OCI-M2 (cell line): ENCODE results near the gene EVI5.
"Not testable (repeated sequence)": the region's sequence is repeated elsewhere in the genome, so short reads cannot be mapped to it uniquely, and the experiment has no call there.

ENCODE experiments used
- DNase-seq: peaks from one replicate; lab custom pipeline; 2025; ENCODE audit not compliant: unreplicated experiment; lab: John Stamatoyannopoulos, UW

The EVI5 gene

DNA sequence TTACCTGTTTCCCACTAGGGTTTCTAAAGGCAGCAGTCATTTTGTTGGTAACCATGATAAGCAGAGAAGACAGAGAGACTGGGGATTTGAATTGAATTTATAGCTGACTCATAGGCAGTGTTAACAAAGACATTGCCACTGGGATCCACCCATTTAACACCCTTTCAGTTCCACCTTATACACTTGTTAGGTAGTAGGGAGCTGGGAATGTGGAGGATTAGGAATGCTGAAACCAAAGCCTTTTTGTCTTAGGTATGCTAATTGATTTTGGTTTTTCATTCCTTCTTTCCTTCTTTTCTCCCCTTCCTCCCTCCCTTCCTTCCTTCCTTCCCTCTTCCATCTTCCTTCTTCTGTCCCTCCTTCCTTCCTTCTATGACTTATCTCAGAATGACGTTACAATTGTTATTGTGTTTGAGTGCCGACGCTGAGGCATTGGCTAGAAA, 7.5 kb upstream of the EVI5 start:
- DNase-seq, result no peak

DNA sequence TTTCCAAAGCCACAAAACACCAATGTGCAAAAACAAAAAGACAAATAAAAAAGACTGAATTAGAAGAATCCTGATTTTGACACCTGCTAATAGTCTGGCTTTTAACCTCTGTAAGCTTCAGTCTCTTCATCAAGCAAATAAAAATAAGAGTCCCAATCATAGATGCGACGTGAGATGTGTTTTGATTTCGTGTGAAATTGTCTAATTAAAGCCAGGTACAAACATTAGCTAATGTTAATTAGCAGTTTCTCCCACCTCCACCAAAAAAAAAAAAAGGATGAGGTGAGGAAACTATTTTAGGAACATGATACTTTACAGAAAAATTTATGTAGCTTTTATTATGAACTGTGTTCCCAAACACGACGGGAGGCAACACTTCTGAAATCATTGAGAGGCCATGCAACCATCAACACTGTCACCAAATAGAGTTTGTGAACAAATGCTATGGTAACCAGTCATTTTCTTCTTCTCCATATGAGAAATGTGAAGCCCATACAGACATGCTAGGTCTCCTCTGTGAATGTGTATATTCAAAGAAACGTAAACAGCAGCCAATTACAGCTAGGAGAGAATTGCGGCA, 6.7 kb upstream of the EVI5 start:
- no peak for DNase-seq

DNA sequence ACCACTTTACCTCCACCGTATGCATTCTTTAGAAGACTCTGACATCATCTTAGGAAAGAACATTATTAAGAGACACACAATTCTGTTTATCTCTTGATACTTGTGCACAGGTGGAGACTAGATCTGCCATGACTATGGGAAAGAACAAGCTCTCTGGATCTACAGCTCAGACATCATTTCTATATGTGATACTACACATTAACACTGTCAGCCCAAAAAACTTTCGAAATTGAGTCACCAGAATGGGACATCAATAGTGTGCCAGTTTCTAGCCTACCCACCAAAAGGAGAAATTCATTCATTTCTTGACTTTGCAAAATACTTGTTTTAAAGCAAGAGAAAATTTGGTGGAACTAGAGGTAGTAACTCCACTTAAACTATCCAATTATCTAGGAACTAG, 6.0 kb upstream of the EVI5 start:
- no peak for DNase-seq

DNA sequence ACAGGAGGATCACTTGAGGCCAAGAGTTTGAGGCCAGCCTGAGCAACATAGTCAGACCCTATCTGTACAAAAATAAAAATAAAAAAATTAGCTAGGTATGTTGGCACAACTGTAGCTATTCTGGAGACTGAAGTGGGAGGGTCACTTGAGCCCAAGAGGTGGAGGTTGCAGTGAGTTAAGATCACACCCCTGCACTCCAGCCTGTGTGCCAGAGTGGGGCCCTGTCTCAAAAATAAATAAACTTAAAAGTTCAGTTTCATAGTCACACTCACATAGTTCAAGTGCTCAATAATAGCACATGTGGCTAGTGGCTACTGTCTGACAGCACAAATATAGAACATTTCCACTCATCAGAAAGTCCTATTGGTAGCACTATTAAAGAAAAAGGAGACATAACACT, 5.2 kb upstream of the EVI5 start:
- DNase-seq, result no peak

- no peak for DNase-seq
Measured at GRCh38 chr1:92786111-92786901, 1.4 kb upstream of the EVI5 start.

DNA sequence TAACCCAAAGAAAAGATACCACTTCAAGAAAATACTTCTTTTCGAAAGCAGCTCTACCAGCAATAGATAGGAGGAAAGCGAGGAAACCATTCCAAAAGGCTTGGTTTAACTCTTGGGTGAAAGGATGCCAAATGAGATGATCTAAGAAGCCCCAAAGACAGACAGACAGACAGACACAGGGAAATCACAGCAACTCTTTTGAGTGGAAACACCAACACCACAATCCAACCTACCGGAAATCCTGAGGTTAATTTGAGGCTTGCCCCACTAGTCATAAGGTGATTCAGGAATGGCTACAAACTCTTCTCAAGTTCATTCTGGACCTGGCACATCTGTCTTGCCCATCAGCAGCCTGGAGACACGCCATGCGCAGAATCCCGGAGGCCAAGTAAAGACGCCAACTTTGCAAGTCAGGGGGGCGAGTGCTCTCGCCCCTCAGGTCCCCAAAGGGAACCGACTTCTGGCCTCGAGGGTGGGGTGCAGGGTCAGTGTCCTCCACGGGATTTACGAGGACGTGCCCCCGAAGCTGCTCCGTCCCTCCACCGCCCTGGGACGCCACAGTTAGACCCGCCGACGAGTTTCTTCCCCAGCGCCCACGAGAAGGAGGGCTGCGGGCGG, 778 bp downstream of the EVI5 start:
- DNase-seq, result no peak

DNA sequence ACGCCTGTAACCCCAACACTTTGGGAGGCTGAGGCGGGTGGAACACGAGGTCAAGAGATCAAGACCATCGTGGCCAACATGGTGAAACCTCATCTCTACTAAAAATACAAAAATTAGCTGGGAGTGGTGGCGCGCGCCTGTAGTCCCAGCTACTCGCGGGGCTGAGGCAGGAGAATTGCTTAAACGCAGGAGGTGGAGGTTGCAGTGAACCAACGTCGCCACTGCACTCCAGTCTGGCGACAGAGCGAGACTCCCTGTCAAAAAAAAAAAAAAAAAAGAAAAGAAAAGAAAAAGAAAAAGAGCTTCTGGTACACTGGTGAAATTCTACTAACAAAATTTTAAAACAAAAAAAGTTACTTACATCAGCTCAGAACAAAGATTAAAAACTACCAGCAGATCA, 1.4 kb downstream of the EVI5 start:
- DNase-seq, result not testable (repeated sequence)

DNA sequence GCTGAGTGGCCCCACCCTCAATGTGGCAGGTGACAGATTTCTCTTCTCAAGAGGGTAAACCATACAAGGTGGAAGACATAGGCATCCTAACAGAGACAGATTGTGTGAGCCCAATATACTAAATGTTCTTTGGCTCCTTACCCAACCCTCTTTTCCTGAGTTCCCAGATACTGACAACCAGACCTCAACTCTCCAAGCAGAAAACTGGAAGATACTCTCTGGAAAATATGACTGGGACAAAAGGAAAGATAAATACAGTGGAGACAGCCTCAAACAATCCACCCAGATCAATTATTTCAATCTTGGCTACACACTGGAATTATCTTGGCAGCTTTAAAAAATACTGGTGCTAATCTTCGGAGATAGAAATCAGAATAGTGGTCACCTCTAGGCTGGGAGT, 6.5 kb downstream of the EVI5 start:
- DNase-seq, result no peak

GRCh38 chr1:92774407-92774806, 10.5 kb downstream of the EVI5 start:
- DNase-seq, result no peak

DNA sequence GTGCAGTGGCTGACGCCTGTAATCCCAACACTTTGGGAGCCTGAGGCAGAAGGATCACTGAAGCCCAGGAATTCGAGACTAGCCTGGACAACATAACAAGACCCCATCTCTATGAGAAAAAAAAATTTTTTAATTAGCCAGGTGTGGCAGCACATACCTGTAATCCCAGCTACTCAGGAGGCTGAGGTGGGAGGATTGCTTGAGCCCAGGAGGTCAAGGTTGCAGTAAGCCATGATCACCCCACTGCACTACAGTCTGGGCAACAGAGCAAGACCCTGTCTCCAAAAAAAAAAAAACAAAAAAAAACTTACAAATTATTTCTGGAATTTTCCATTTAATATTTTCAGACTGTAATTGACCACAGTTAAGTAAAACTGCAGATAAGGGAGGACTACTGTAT, 11.2 kb downstream of the EVI5 start:
- DNase-seq, result not testable (repeated sequence)

- DNase-seq, result no peak
Measured at GRCh38 chr1:92769856-92770255, 15.1 kb downstream of the EVI5 start.

- DNase-seq, result no peak
Measured at GRCh38 chr1:92768915-92769314, 16.0 kb downstream of the EVI5 start.

GRCh38 chr1:92768296-92768695, 16.6 kb downstream of the EVI5 start:
- no peak for DNase-seq

- no peak for DNase-seq
Measured at GRCh38 chr1:92764116-92764515, 20.8 kb downstream of the EVI5 start.

DNA sequence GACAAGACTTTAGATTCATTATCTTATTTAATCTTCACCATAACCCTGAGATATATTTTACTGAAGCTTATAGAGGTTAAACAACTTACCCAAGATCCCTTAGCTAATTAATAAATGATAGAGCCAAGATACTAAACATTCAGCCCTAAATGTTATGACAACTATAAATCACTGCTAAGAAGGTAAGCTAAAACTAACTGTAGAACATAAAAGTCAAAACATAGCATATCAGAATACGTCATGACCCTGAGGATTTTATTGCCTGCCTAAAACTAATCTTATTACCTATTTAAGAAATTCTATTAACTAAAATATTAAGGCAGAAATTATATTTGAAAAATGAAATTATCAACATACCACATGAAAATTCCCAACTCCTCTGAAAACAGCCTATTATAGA, 22.6 kb downstream of the EVI5 start:
- no peak for DNase-seq

GRCh38 chr1:92759361-92759760, 25.5 kb downstream of the EVI5 start:
- DNase-seq, result no peak

DNA sequence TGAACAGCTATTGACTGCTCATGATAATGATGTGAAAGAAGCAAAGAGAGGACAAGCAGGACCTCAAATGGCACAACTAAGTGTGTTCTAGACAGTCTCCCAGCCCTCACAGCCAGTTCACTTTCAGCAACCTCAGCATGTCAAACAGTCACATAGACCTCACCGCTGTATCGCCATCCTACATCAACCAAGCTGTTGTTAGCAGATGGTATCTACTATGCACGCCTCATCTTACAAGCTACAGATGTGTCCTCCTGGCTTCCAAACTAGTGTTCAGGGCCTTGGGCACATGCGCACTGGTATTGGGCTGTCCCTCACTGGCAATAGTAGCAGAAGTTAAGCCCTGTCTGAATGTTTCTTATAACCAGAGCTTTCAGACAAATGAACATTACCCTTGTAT, 28.4 kb downstream of the EVI5 start:
- DNase-seq, result no peak

- no peak for DNase-seq
Measured at GRCh38 chr1:92755541-92756461, 29.1 kb downstream of the EVI5 start.

GRCh38 chr1:92754719-92755050, 30.2 kb downstream of the EVI5 start:
- no peak for DNase-seq

GRCh38 chr1:92754000-92754718, 30.7 kb downstream of the EVI5 start:
- no peak for DNase-seq

DNA sequence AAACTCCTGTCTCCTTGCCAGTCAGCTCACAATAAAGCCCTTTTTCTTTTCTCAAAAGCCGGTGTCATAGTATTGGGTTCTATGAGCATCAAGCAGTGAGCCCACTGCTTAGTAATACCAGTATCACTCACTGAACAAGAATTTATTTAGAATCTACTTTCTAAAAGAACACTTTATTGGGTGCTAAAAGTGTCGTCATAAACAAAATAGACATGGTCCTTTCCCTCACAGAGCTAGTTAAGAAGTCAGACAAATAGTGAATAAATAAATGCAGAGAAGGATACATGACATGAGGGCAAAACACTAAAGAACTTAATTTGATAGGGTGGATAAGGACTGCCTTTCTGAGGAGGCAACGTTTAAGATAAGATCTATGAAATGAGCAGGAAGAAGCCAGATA, 32.2 kb downstream of the EVI5 start:
- DNase-seq, result no peak
